HG02970 (cell line): ENCODE data around the gene NRP1.
"Not testable (repeated sequence)": the region's sequence is repeated elsewhere in the genome, so short reads cannot be mapped to it uniquely, and the experiment has no call there.

ENCODE experiments used
- ATAC-seq: cut with Tn5 transposase; IDR thresholded peaks from one replicate; pipeline ENCODE4 v1.9.1; 2021; ENCODE audit warnings: mild to moderate bottlenecking, moderate library complexity, moderate number of reproducible peaks; ENCODE audit not compliant: unreplicated experiment, low FRiP score

The NRP1 gene

GRCh38 chr10:33334153-33334804 lies at the start of gene NRP1:
TSS of gene NRP1 (minus strand) at chr10:33334667. CDS start at chr10:33334382, 285 bp downstream.
- ATAC-seq, result no peak

GRCh38 chr10:33384201-33384600 lies 49.7 kb upstream of the NRP1 start:
- not testable (repeated sequence) for ATAC-seq

GRCh38 chr10:33382921-33383713 lies 48.6 kb upstream of the NRP1 start:
- ATAC-seq, result no peak

GRCh38 chr10:33382216-33382600 lies 47.7 kb upstream of the NRP1 start:
- no peak for ATAC-seq

- ATAC-seq, result no peak
These were observed 47.2 kb upstream of the NRP1 start for GRCh38 chr10:33381451-33382215.

- no peak for ATAC-seq
These were observed 43.2 kb upstream of the NRP1 start for GRCh38 chr10:33377658-33378025.

GRCh38 chr10:33376976-33377657 lies 42.6 kb upstream of the NRP1 start:
- ATAC-seq, result no peak

GRCh38 chr10:33376476-33376875 lies 42.0 kb upstream of the NRP1 start:
- no peak for ATAC-seq

- no peak for ATAC-seq
These were observed 38.8 kb upstream of the NRP1 start for GRCh38 chr10:33373263-33373662.

GRCh38 chr10:33371234-33371633 lies 36.8 kb upstream of the NRP1 start:
- no peak for ATAC-seq

GRCh38 chr10:33370434-33370930 lies 36.0 kb upstream of the NRP1 start:
- ATAC-seq, result no peak

- no peak for ATAC-seq
These were observed 33.6 kb upstream of the NRP1 start for GRCh38 chr10:33368086-33368485.

GRCh38 chr10:33365871-33366411 lies 31.5 kb upstream of the NRP1 start:
- no peak for ATAC-seq

GRCh38 chr10:33365301-33365700 lies 30.8 kb upstream of the NRP1 start:
- ATAC-seq, result no peak

- no peak for ATAC-seq
These were observed 28.6 kb upstream of the NRP1 start for GRCh38 chr10:33363106-33363505.

- no peak for ATAC-seq
These were observed 23.5 kb upstream of the NRP1 start for GRCh38 chr10:33358016-33358415.

GRCh38 chr10:33355274-33355673 lies 20.8 kb upstream of the NRP1 start:
- no peak for ATAC-seq

GRCh38 chr10:33353853-33354252 lies 19.4 kb upstream of the NRP1 start:
- ATAC-seq, result no peak

GRCh38 chr10:33353334-33353733 lies 18.9 kb upstream of the NRP1 start:
- ATAC-seq, result no peak

GRCh38 chr10:33352615-33353014 lies 18.1 kb upstream of the NRP1 start:
- ATAC-seq, result no peak
